HepG2 (cell line): Measurements from ENCODE around the gene C16orf90. TPM values are rescaled to one million over a fixed set of nuclear protein-coding genes. Genes with fewer than 3 reads are reported as not detected.
A peak's percentile ranks its signal among the peaks of the same experiment; 100 is the strongest.

ENCODE experiments used
- AGO2 ChIP-seq: fragments of 200-400 bp; formaldehyde crosslinking; optimal IDR thresholded peaks from 2 replicates; pipeline ENCODE3; 2017; ENCODE audit warnings: mild to moderate bottlenecking, low read depth, low read length, moderate library complexity
- FOSL2 ChIP-seq: sonication (generic); formaldehyde crosslinking; IDR thresholded peaks from 2 replicates; pipeline ENCODE4 v1.4.0; 2020; ENCODE audit warnings: missing genetic modification reagents
- HOXA3 ChIP-seq: sonication (generic); formaldehyde crosslinking; IDR thresholded peaks from 2 replicates; pipeline ENCODE4 v1.5.0; 2020; ENCODE audit warnings: missing genetic modification reagents
- KDM2A ChIP-seq: sonication (generic); formaldehyde crosslinking; IDR thresholded peaks from 2 replicates; pipeline ENCODE4 v1.4.0; 2020; ENCODE audit warnings: low read depth, missing genetic modification reagents, borderline replicate concordance
- MTF1 ChIP-seq: sonication (generic); formaldehyde crosslinking; IDR thresholded peaks from 2 replicates; pipeline ENCODE4 v1.5.0; 2020; ENCODE audit warnings: missing genetic modification reagents
- REPIN1 ChIP-seq: sonication (generic); formaldehyde crosslinking; IDR thresholded peaks from 2 replicates; pipeline ENCODE4 v1.8.0; 2022; ENCODE audit warnings: missing genetic modification reagents, low read depth, mild to moderate bottlenecking, borderline replicate concordance
- SALL1 ChIP-seq: sonication (generic); formaldehyde crosslinking; IDR thresholded peaks from 2 replicates; pipeline ENCODE4 v1.8.0; 2022; ENCODE audit warnings: mild to moderate bottlenecking, missing genetic modification reagents
- SAP130 ChIP-seq: IDR thresholded peaks from 2 replicates; pipeline ENCODE4 v1.6.1; 2016; ENCODE audit warnings: low read depth
- TARDBP ChIP-seq: sonication (generic); formaldehyde crosslinking; IDR thresholded peaks from 2 replicates; pipeline ENCODE4 v1.8.0; 2022; ENCODE audit warnings: mild to moderate bottlenecking, missing genetic modification reagents
- UBTF ChIP-seq: sonication (generic); formaldehyde crosslinking; IDR thresholded peaks from 2 replicates; pipeline ENCODE4 v1.4.0; 2020; ENCODE audit warnings: mild to moderate bottlenecking, missing genetic modification reagents
- USF2 ChIP-seq, 2 experiments: sonication (generic) in 1 of 2; formaldehyde crosslinking in 1 of 2; IDR thresholded peaks; 2 replicates each; pipeline versions ENCODE4 v1.5.1 to v1.6.1; 2011 to 2020; ENCODE audit warnings: borderline replicate concordance in 1 of 2, low read depth in 1 of 2, low read length in 1 of 2, mild to moderate bottlenecking in 1 of 2, missing genetic modification reagents in 1 of 2, moderate library complexity in 1 of 2
- XRCC5 ChIP-seq: fragments of 200-400 bp; formaldehyde crosslinking; optimal IDR thresholded peaks from 2 replicates; pipeline ENCODE3; 2017; ENCODE audit warnings: mild to moderate bottlenecking, low read length
- ZBTB20 ChIP-seq: sonication (generic); formaldehyde crosslinking; IDR thresholded peaks from 2 replicates; pipeline ENCODE4 v1.8.1; 2023; ENCODE audit warnings: missing genetic modification reagents, low read depth, mild to moderate bottlenecking, borderline replicate concordance
- ZGPAT ChIP-seq: IDR thresholded peaks from 2 replicates; pipeline ENCODE4 v1.6.1; 2016; ENCODE audit warnings: mild to moderate bottlenecking
- ZNF12 ChIP-seq: sonication (generic); formaldehyde crosslinking; IDR thresholded peaks from 2 replicates; pipeline ENCODE4 v1.5.0; 2020; ENCODE audit warnings: missing genetic modification reagents
- ZNF235 ChIP-seq: sonication (generic); formaldehyde crosslinking; IDR thresholded peaks from 2 replicates; pipeline ENCODE4 v1.8.1; 2023; ENCODE audit warnings: mild to moderate bottlenecking, missing genetic modification reagents, borderline replicate concordance
- ZNF687 ChIP-seq: sonication (generic); formaldehyde crosslinking; IDR thresholded peaks from 2 replicates; pipeline ENCODE4 v1.5.1; 2020; ENCODE audit warnings: mild to moderate bottlenecking, missing genetic modification reagents, moderate library complexity
- ZSCAN25 ChIP-seq: sonication (generic); formaldehyde crosslinking; IDR thresholded peaks from 2 replicates; pipeline ENCODE4 v1.8.0; 2022; ENCODE audit warnings: mild to moderate bottlenecking, missing genetic modification reagents
- polyA plus RNA-seq, 8 experiments: library from polyadenylated mRNA; depleted of rRNA in 3 of 8; stranded (reverse) in 7 of 8; unstranded in 1 of 8; fragments of >200 nt; fragmentation: Illumina TruSeq in 4 of 8; extraction: Trizol in 4 of 8; gene quantifications; 2 replicates each; pipeline versions ENCODE4 v1.2.1 to v1.2.3, GENCODE V29; 2011 to 2016; ENCODE audit warnings: low read depth in 4 of 8, missing spikeins in 1 of 8, mixed read lengths in 1 of 8; ENCODE audit not compliant: insufficient read depth in 1 of 8
- total RNA-seq, 5 experiments: library from RNA; depleted of rRNA; stranded (reverse); fragments of >200 nt; fragmentation: Illumina TruSeq; extraction: Trizol; gene quantifications; 2 replicates each; pipeline ENCODE4 v1.2.3, GENCODE V29; 2016; ENCODE audit warnings: low read depth in 1 of 5

Gene C16orf90
- total and polyA plus RNA-seq, 2 of the 13 experiments (the other 11 are each of a cell fraction or from before 2014, with no cell fraction given) = not detected

GRCh38 chr16:3490911-3491629 is 4.2 kb downstream of the C16orf90 start (continued):
- TF ChIP-seq USF2 (IDR thresholded peaks at IDR 0.05; ENCODE audit: low read depth, low read length) (no peak), USF2 (CRISPR knock-in tag; IDR thresholded peaks at IDR 0.05; ENCODE audit: borderline replicate concordance) (no peak), ZSCAN25 (0 out of 2 replicates have a peak, but pooled peaks have one; percentile 22), TARDBP (peak; percentile 36; the same call in 1 of the 2 replicates), ZGPAT (CRISPR knock-in tag) (no peak), HOXA3 (CRISPR knock-in tag) (no peak), SAP130 (CRISPR knock-in tag) (peak; percentile 32; the same call in 1 of the 2 replicates), ZNF235 (CRISPR knock-in tag) (no peak), UBTF (CRISPR knock-in tag) (peak; percentile 41; the same call in 1 of the 2 replicates), KDM2A (CRISPR knock-in tag) (peak; percentile 67; the same call in 1 of the 2 replicates), ZBTB20 (CRISPR knock-in tag) (no peak), FOSL2 (CRISPR knock-in tag) (peak; percentile 63), ZNF687 (CRISPR knock-in tag) (peak; percentile 40), MTF1 (no peak), REPIN1 (CRISPR knock-in tag) (0 out of 2 replicates have a peak, but pooled peaks have one; percentile 19), ZNF12 (no peak), XRCC5 (peak; percentile 62), SALL1 (CRISPR knock-in tag) (0 out of 2 replicates have a peak, but pooled peaks have one; percentile 16), AGO2 (peak; percentile 48)
